Upper lobe of left lung (tissue), 4 donors: Measurements from ENCODE around the gene RAB11FIP4.

Experiments
- CTCF ChIP-seq, 6 experiments: fragments of 450-650 bp in 4 of 6; fragments of 200-600 bp in 2 of 6; sonication (generic) in 2 of 6; IDR thresholded peaks; one replicate each; pipeline ENCODE4 v1.5.1; 2016 to 2019; ENCODE audit warnings: antibody characterized with exemption in 6 of 6
- EP300 ChIP-seq, 4 donors: sonication (generic); formaldehyde crosslinking; IDR thresholded peaks; one replicate each; pipeline ENCODE4 v1.5.1; 2017; ENCODE audit warnings: antibody characterized with exemption in 4 of 4, control low read depth in 2 of 4
- POLR2A ChIP-seq, 4 donors: fragments of 450-650 bp; IDR thresholded peaks; one replicate each; pipeline ENCODE4 v1.5.1; 2016 to 2017; ENCODE audit warnings: antibody characterized with exemption in 4 of 4, mild to moderate bottlenecking in 2 of 4
- POLR2AphosphoS5 ChIP-seq, 2 donors: sonication (generic); formaldehyde crosslinking; IDR thresholded peaks; one replicate each; pipeline ENCODE4 v1.5.1; 2017; ENCODE audit warnings: antibody characterized with exemption in 2 of 2

- TF ChIP-seq CTCF (IDR thresholded peaks at IDR 0.05) = no peak
- no peak for TF ChIP-seq POLR2AphosphoS5 (IDR thresholded peaks at IDR 0.05)
- no peak for TF ChIP-seq POLR2A (IDR thresholded peaks at IDR 0.05)
- no peak for TF ChIP-seq EP300 (IDR thresholded peaks at IDR 0.05)
These were observed 21.8 kb downstream of the RAB11FIP4 start for GRCh38 chr17:31413081-31413799.
